CD4-positive, alpha-beta T cell treated with Interleukin-4 for 1 hour (primary cell): ENCODE measurements around the gene EBPL.
"Not testable (repeated sequence)": the region's sequence is repeated elsewhere in the genome, so short reads cannot be mapped to it uniquely, and the experiment has no call there.

ENCODE experiments used
- DNase-seq, 2 donors: peaks; one replicate each; pipeline ENCODE4 v3.0.0-alpha.2; 2020 to 2022

EBPL gene

GRCh38 chr13:49632156-49632555, 59.1 kb downstream of the EBPL start:
- no peak for DNase-seq

GRCh38 chr13:49630580-49630979, 60.7 kb downstream of the EBPL start:
- DNase-seq, result no peak

GRCh38 chr13:49629947-49630346, 61.3 kb downstream of the EBPL start:
- DNase-seq, result no peak

- no peak for DNase-seq
These were observed 61.9 kb downstream of the EBPL start for GRCh38 chr13:49629196-49629938.

- DNase-seq, result peak; percentile 41 to 79
These were observed 63.2 kb downstream of the EBPL start, which contains the start of gene ARL11 for GRCh38 chr13:49627831-49628652. Gene ARL11 (plus strand): TSS chr13:49628507. CDS start chr13:49630448, 1,941 bp downstream.

- no peak for DNase-seq
These were observed 65.8 kb downstream of the EBPL start for GRCh38 chr13:49625392-49626079.

GRCh38 chr13:49624229-49624628, 67.1 kb downstream of the EBPL start:
- no peak for DNase-seq

- DNase-seq, result no peak
These were observed 68.9 kb downstream of the EBPL start for GRCh38 chr13:49622174-49622946.

GRCh38 chr13:49620170-49620621, 71.1 kb downstream of the EBPL start:
- DNase-seq, result no peak

- no peak for DNase-seq
These were observed 74.6 kb downstream of the EBPL start for GRCh38 chr13:49616676-49617065.

- no peak for DNase-seq
These were observed 75.2 kb downstream of the EBPL start for GRCh38 chr13:49615836-49616675.

GRCh38 chr13:49612042-49612441, 79.2 kb downstream of the EBPL start:
- DNase-seq, result not testable (repeated sequence)
